Heart left ventricle (tissue), 16 donors: ENCODE data around the gene LIX1. TPM values are rescaled to one million over a fixed set of nuclear protein-coding genes. Genes with fewer than 3 reads are reported as not detected.
"Not testable (repeated sequence)": the region's sequence is repeated elsewhere in the genome, so short reads cannot be mapped to it uniquely, and the experiment has no call there.

Source experiments
- ATAC-seq, 4 donors: fragments of 200-7000 bp; cut with Tn5 transposase; one replicate each; pipeline ENCODE4 v1.9.1; 2020 to 2022; ENCODE audit warnings: moderate library complexity in 4 of 4, mild to moderate bottlenecking in 3 of 4, moderate number of reproducible peaks in 1 of 4
- DNase-seq, 5 donors: peaks; one replicate each; pipeline ENCODE4 v3.0.0-alpha.2; 2020
- H3K27ac ChIP-seq, 12 donors: fragments of 200-600 bp; sonication (generic) in 4 of 12; one replicate each; pipeline versions ENCODE4 v1.5.0 to v1.8.0; 2016 to 2022; ENCODE audit warnings: mild to moderate bottlenecking in 2 of 12
- H3K27me3 ChIP-seq, 9 donors: fragments of 200-600 bp; sonication (generic) in 2 of 9; one replicate each; pipeline versions ENCODE4 v1.5.1 to v1.8.0; 2016 to 2022; ENCODE audit warnings: mild to moderate bottlenecking in 3 of 9
- H3K36me3 ChIP-seq, 9 donors: fragments of 200-600 bp; sonication (generic) in 2 of 9; one replicate each; pipeline versions ENCODE4 v1.5.0 to v1.8.0; 2018 to 2022; ENCODE audit warnings: mild to moderate bottlenecking in 2 of 9
- H3K4me1 ChIP-seq, 12 donors: fragments of 200-600 bp; sonication (generic) in 4 of 12; one replicate each; pipeline versions ENCODE4 v1.5.0 to v1.8.0; 2016 to 2022; ENCODE audit warnings: mild to moderate bottlenecking in 3 of 12
- H3K4me3 ChIP-seq, 12 donors: fragments of 200-600 bp; sonication (generic) in 4 of 12; one replicate each; pipeline versions ENCODE4 v1.5.0 to v1.8.0; 2017 to 2022; ENCODE audit warnings: mild to moderate bottlenecking in 9 of 12, moderate library complexity in 4 of 12
- H3K9me3 ChIP-seq, 12 donors: fragments of 200-600 bp; sonication (generic) in 4 of 12; one replicate each; pipeline versions ENCODE4 v1.5.0 to v1.8.0; 2016 to 2022; ENCODE audit warnings: mild to moderate bottlenecking in 1 of 12
- POLR2A ChIP-seq, 2 donors: fragments of 450-650 bp; IDR thresholded peaks; one replicate each; pipeline ENCODE4 v1.6.1; 2017; ENCODE audit warnings: antibody characterized with exemption in 2 of 2, mild to moderate bottlenecking in 2 of 2, moderate library complexity in 2 of 2
- WGBS, 4 donors: extraction: QIAGEN DNeasy Blood & Tissue Kit in 2 of 4; methylation state at CpG; one replicate each; pipeline versions ENCODE4 v1.1.5 to v1.1.7; 2013 to 2018; 5-methylcytosine and 5-hydroxymethylcytosine counted together
- intact Hi-C, 10 donors: fragments of 100-400 bp; cut with DNase I; formaldehyde crosslinking; loops; one replicate each; pipeline versions ENCODE4 v1.11.1 to v1.14.2; 2022
- polyA plus RNA-seq, 2 donors: library from polyadenylated mRNA; stranded (reverse); fragments of 200-250 nt; gene quantifications; one replicate each; pipeline ENCODE4 v1.2.3, GENCODE V29; 2013
- total RNA-seq, 9 donors: library from RNA; depleted of rRNA in 2 of 9; stranded (reverse); fragments of >200 nt in 2 of 9; fragmentation: NEBNext Ultra II Directional in 3 of 9; extraction: Animal tissue kit (Norgen Biotek cat#: 25700) in 3 of 9; gene quantifications; one replicate each; pipeline versions ENCODE4 v1.1.0 to v1.2.4, GENCODE V29; 2016 to 2023
- TF ChIP-seq, protein P1 (sequence below), 12 donors: fragments of 200-600 bp; sonication (generic) in 4 of 12; IDR thresholded peaks; one replicate each; pipeline versions ENCODE4 v1.5.0 to v1.8.0; 2018 to 2022; ENCODE audit warnings: antibody characterized with exemption in 12 of 12, mild to moderate bottlenecking in 5 of 12
- donor health status: ischemic (EF 13 %, LVEDD 7.1; RV severe dilation, severe dysfunction).
- donor health status: healthy with polysubstance abuse.
- donor health status: DM: no; HTN: yes; CAD: no.
- donor health status: DM: no; HTN: no; CAD: no.
- donor health status: ischemic (EF 25% LVEDD 6.9; RV normal size, moderate dysfunction).
- donor health status: ischemic (EF 25% LVEDD 5.7; RV mildly dilated, moderate dysfunction).
- donor health status: healthy.
- donor health status: DM: yes; HTN: yes; CAD: no.
- donor health status: ischemic (EF 35%, LVEDD 5.7; RV mildly dilated, moderate dysfunction).
- donor health status: nonischemic (EF 11% LVEDD 7.7; RV severe dilation, severe dysfunction).
- donor health status: DM: yes; HTN: yes; CAD: no.
- donor health status: PGD.
- donor health status: ischemic (EF 29% LVEDD 5.4; RV normal size, mild dysfunction).
- donor health status: nonischemic (EF 23%, LVEDD 6.1; RV moderate dilation, normal function).

Gene LIX1
- total and polyA plus RNA-seq, 11 donors = 0.12 to 0.33 (median 0.22) TPM; not detected in 8

- peaks cover 0 to 32% (median 20%) of the 10 kb centered on the region in 12 donors for H3K4me1 ChIP-seq
- H3K4me3 ChIP-seq = peak within 1 kb of the TSS; percentile 48 to 97 (median 78)
- H3K27me3 ChIP-seq = no peaks in the 10 kb centered on the region
- peak within 1 kb of the TSS; percentile 88 to 94 (median 91) for H3K27ac ChIP-seq
- 0 to 1% (median 0%) methylated on average over 44 of the region's 44 CpGs for WGBS, 4 donors
- ATAC-seq (peak; percentile 96 to 98 (median 97)), DNase-seq (peak; percentile 93 to 96 (median 96))
- intact Hi-C loops = loop anchor here in 4 of 10 donors (5.0 to 10.0 kb wide), 4 partner anchors 246 to 1629 kb away; partner anchors contain the start of genes ARSK (in 1 of the 4), LNPEP (in 1 of the 4), RGMB (in 1 of the 4) and SKIC3 (in 1 of the 4)
- peaks cover 0 to 18% (median 9%) of the 10 kb centered on the region in 9 donors for H3K36me3 ChIP-seq
- no peaks in the 10 kb centered on the region for H3K9me3 ChIP-seq
- peak in 1 of 2 donors; percentile 56 for TF ChIP-seq POLR2A (IDR thresholded peaks at IDR 0.05)
- TF ChIP-seq, protein P1, sequence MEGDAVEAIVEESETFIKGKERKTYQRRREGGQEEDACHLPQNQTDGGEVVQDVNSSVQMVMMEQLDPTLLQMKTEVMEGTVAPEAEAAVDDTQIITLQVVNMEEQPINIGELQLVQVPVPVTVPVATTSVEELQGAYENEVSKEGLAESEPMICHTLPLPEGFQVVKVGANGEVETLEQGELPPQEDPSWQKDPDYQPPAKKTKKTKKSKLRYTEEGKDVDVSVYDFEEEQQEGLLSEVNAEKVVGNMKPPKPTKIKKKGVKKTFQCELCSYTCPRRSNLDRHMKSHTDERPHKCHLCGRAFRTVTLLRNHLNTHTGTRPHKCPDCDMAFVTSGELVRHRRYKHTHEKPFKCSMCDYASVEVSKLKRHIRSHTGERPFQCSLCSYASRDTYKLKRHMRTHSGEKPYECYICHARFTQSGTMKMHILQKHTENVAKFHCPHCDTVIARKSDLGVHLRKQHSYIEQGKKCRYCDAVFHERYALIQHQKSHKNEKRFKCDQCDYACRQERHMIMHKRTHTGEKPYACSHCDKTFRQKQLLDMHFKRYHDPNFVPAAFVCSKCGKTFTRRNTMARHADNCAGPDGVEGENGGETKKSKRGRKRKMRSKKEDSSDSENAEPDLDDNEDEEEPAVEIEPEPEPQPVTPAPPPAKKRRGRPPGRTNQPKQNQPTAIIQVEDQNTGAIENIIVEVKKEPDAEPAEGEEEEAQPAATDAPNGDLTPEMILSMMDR (IDR thresholded peaks at IDR 0.05) = no peak
These were observed 40.9 kb upstream of the LIX1 start, which contains the start of gene RIOK2 for GRCh38 chr5:97183100-97183929. RIOK2 (minus strand) TSS chr5:97183247; CDS start chr5:97183191, 56 bp downstream.

- intact Hi-C loops = loop anchor here in 4 of 10 donors (5.0 to 10.0 kb wide), 4 partner anchors 245 to 1628 kb away; partner anchors contain the start of genes ARSK (in 1 of the 4), LNPEP (in 1 of the 4), RGMB (in 1 of the 4) and SKIC3 (in 1 of the 4)
- 0 to 1% (median 0%) methylated on average over 12 of the region's 12 CpGs for WGBS, 4 donors
- no peak for ATAC-seq
These were observed 40.2 kb upstream of the LIX1 start for GRCh38 chr5:97182571-97183099.

DNA sequence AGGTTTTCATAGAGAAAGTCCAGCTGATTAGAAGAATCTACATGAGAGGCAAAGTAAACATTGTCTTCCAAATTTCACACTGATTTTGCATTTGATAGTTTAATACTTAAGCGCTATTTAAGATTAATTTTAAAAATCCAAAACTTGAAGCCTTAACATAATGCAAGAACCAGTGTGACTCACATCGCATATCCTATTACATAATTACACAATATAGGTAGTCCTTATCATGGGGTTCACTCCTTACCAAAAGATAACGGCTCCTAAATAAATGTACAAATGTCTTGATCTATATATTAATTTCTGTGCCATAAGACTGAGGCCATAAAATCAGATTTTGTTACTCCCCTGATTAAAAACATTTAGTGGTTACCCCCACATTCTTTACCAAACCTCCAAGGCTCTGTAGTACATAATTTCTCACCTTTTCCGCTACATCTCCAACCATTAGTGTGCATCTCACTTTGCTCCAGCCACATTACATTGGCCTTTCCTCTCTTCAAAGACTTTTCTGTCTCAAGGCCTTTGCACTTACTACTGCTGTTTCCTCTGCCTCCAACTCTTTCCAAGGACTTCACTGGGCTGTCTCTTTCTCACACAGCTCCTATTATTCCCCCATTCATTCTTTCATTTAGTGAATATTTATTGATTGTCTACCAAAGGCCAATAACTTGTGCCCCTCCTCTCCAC, 39.6 kb upstream of the LIX1 start:
- peak overlapping the region in 6 of 12 donors; percentile 89 to 94 (median 92) for H3K27ac ChIP-seq
- no peaks in the 10 kb centered on the region for H3K27me3 ChIP-seq
- intact Hi-C loops = loop anchor here in 4 of 10 donors (5.0 to 10.0 kb wide), 4 partner anchors 245 to 1627 kb away; partner anchors contain the start of genes ARSK (in 1 of the 4), LNPEP (in 1 of the 4), RGMB (in 1 of the 4) and SKIC3 (in 1 of the 4)

More at GRCh38 chr5:97182571-97183099, 40.2 kb upstream of the LIX1 start:
- DNase-seq = no peak
- H3K4me3 ChIP-seq = peak overlapping the region; percentile 48 to 97 (median 78)
- TF ChIP-seq, protein P1 (IDR thresholded peaks at IDR 0.05) = no peak
- TF ChIP-seq POLR2A (IDR thresholded peaks at IDR 0.05) = no peak
- H3K27ac ChIP-seq = peak overlapping the region; percentile 88 to 94 (median 91)
- H3K4me1 ChIP-seq = peaks cover 0 to 32% (median 20%) of the 10 kb centered on the region in 12 donors
- H3K9me3 ChIP-seq = no peaks in the 10 kb centered on the region
- no peaks in the 10 kb centered on the region for H3K27me3 ChIP-seq
- peaks cover 0 to 25% (median 15%) of the 10 kb centered on the region in 9 donors for H3K36me3 ChIP-seq

GRCh38 chr5:97179457-97179856, 37.0 kb upstream of the LIX1 start:
- 60 to 97% (median 81%) methylated on average over 3 of the region's 3 CpGs for WGBS, 4 donors
- not testable (repeated sequence) for H3K4me3 ChIP-seq, H3K9me3 ChIP-seq, H3K27me3 ChIP-seq, DNase-seq, ATAC-seq, H3K27ac ChIP-seq
- Histone ChIP-seq H3K36me3 (peaks cover 0 to 56% (median 47%) of the 10 kb centered on the region in 9 donors), H3K4me1 (peaks cover 0 to 31% (median 20%) of the 10 kb centered on the region in 12 donors)
- intact Hi-C loops = loop anchor here in 1 of 10 donors (10.0 kb wide), 1 partner anchor 1645 kb away; no protein-coding TSS in a partner anchor

More for the DNA sequence above, 39.6 kb upstream of the LIX1 start:
- Histone ChIP-seq H3K4me3 (peak overlapping the region; percentile 48 to 97 (median 78)), H3K4me1 (peaks cover 0 to 32% (median 20%) of the 10 kb centered on the region in 12 donors), H3K36me3 (peaks cover 0 to 31% (median 22%) of the 10 kb centered on the region in 9 donors), H3K9me3 (no peaks in the 10 kb centered on the region)
- no peak for ATAC-seq
- TF ChIP-seq, protein P1 (IDR thresholded peaks at IDR 0.05) = no peak
- no peak for TF ChIP-seq POLR2A (IDR thresholded peaks at IDR 0.05)
- WGBS, 4 donors = 73 to 86% (median 82%) methylated on average over 4 of the region's 4 CpGs
- no peak for DNase-seq
